HepG2 (cell line): ENCODE results near the gene SMIM13. TPM values are rescaled to one million over a fixed set of nuclear protein-coding genes. Genes with fewer than 3 reads are reported as not detected.

Source experiments
- ARID3A ChIP-seq: IDR thresholded peaks from 2 replicates; pipeline ENCODE4 v1.6.1; 2012; ENCODE audit warnings: low read depth, low read length, improper control_type of control experiment
- BCLAF1 ChIP-seq: fragments of 450-650 bp; IDR thresholded peaks from 2 replicates; pipeline ENCODE4 v1.6.1; 2017; ENCODE audit warnings: mild to moderate bottlenecking
- ELF4 ChIP-seq: sonication (generic); formaldehyde crosslinking; IDR thresholded peaks from 2 replicates; pipeline ENCODE4 v1.5.0; 2020; ENCODE audit warnings: missing genetic modification reagents, mild to moderate bottlenecking, moderate library complexity, borderline replicate concordance
- ESRRA ChIP-seq: sonication (generic); formaldehyde crosslinking; IDR thresholded peaks from 2 replicates; pipeline ENCODE4 v1.5.1; 2020; ENCODE audit warnings: mild to moderate bottlenecking, low read depth, missing genetic modification reagents
- FOXC1 ChIP-seq: sonication (generic); formaldehyde crosslinking; IDR thresholded peaks from 2 replicates; pipeline ENCODE4 v1.8.0; 2022; ENCODE audit warnings: mild to moderate bottlenecking, missing genetic modification reagents, borderline replicate concordance
- NONO ChIP-seq, 2 experiments: fragments of 450-650 bp in 1 of 2; sonication (generic) in 1 of 2; formaldehyde crosslinking in 1 of 2; IDR thresholded peaks in 1 of 2; conservative IDR thresholded peaks in 1 of 2; 2 replicates each; pipeline versions ENCODE4 v1.6.1 to v1.8.0; 2017 to 2022; ENCODE audit warnings: mild to moderate bottlenecking in 1 of 2, missing genetic modification reagents in 1 of 2, moderate library complexity in 1 of 2
- POLR2G ChIP-seq: fragments of 200-400 bp; formaldehyde crosslinking; IDR thresholded peaks from 2 replicates; pipeline ENCODE4 v1.6.1; 2018; ENCODE audit warnings: mild to moderate bottlenecking, low read depth, low read length, moderate library complexity
- RELA ChIP-seq: sonication (generic); formaldehyde crosslinking; IDR thresholded peaks from 2 replicates; pipeline ENCODE4 v1.4.0; 2020; ENCODE audit warnings: missing genetic modification reagents
- ZNF235 ChIP-seq: sonication (generic); formaldehyde crosslinking; IDR thresholded peaks from 2 replicates; pipeline ENCODE4 v1.8.1; 2023; ENCODE audit warnings: mild to moderate bottlenecking, missing genetic modification reagents, borderline replicate concordance
- ZNF326 ChIP-seq: sonication (generic); formaldehyde crosslinking; IDR thresholded peaks from 2 replicates; pipeline ENCODE4 v1.4.0; 2020; ENCODE audit warnings: missing genetic modification reagents, borderline replicate concordance
- ZNF441 ChIP-seq: sonication (generic); formaldehyde crosslinking; IDR thresholded peaks from 2 replicates; pipeline ENCODE4 v1.7.0; 2021; ENCODE audit warnings: missing genetic modification reagents, borderline replicate concordance
- ZNF607 ChIP-seq: sonication (generic); formaldehyde crosslinking; IDR thresholded peaks from 2 replicates; pipeline ENCODE4 v1.5.1; 2020; ENCODE audit warnings: missing genetic modification reagents, mild to moderate bottlenecking, borderline replicate concordance
- ZNF7 ChIP-seq: IDR thresholded peaks from 2 replicates; pipeline ENCODE4 v1.6.1; 2016; ENCODE audit warnings: missing biosample characterization, missing genetic modification reagents
- polyA plus RNA-seq, 8 experiments: library from polyadenylated mRNA; depleted of rRNA in 3 of 8; stranded (reverse) in 7 of 8; unstranded in 1 of 8; fragments of >200 nt; fragmentation: Illumina TruSeq in 4 of 8; extraction: Trizol in 4 of 8; gene quantifications; 2 replicates each; pipeline versions ENCODE4 v1.2.1 to v1.2.3, GENCODE V29; 2011 to 2016; ENCODE audit warnings: low read depth in 4 of 8, missing spikeins in 1 of 8, mixed read lengths in 1 of 8; ENCODE audit not compliant: insufficient read depth in 1 of 8
- total RNA-seq, 5 experiments: library from RNA; depleted of rRNA; stranded (reverse); fragments of >200 nt; fragmentation: Illumina TruSeq; extraction: Trizol; gene quantifications; 2 replicates each; pipeline ENCODE4 v1.2.3, GENCODE V29; 2016; ENCODE audit warnings: low read depth in 1 of 5
- TF ChIP-seq, protein P1 (sequence below): sonication (generic); formaldehyde crosslinking; IDR thresholded peaks from 2 replicates; pipeline ENCODE4 v1.5.1; 2020; ENCODE audit warnings: mild to moderate bottlenecking, missing genetic modification reagents, moderate library complexity
- TF ChIP-seq, protein P2 (sequence below): sonication (generic); formaldehyde crosslinking; IDR thresholded peaks from 2 replicates; pipeline ENCODE4 v1.8.0; 2022; ENCODE audit warnings: low read depth, missing genetic modification reagents

The SMIM13 gene
- total and polyA plus RNA-seq, 2 of the 13 experiments (the other 11 are each of a cell fraction or from before 2014, with no cell fraction given) = 2.7 to 10.2 TPM

- no peak for TF ChIP-seq POLR2G
- no peak for TF ChIP-seq RELA
- TF ChIP-seq ZNF607 (CRISPR knock-in tag) = no peak
- no peak for TF ChIP-seq ELF4
- no peak for TF ChIP-seq ESRRA (CRISPR knock-in tag)
- no peak for TF ChIP-seq NONO (IDR thresholded peaks at IDR 0.05)
- TF ChIP-seq NONO (CRISPR knock-in tag; conservative IDR thresholded peaks at IDR 0.05) = 0 out of 2 replicates have a peak, but pooled peaks have one; percentile 10
- TF ChIP-seq BCLAF1 = no peak
- TF ChIP-seq, protein P1, sequence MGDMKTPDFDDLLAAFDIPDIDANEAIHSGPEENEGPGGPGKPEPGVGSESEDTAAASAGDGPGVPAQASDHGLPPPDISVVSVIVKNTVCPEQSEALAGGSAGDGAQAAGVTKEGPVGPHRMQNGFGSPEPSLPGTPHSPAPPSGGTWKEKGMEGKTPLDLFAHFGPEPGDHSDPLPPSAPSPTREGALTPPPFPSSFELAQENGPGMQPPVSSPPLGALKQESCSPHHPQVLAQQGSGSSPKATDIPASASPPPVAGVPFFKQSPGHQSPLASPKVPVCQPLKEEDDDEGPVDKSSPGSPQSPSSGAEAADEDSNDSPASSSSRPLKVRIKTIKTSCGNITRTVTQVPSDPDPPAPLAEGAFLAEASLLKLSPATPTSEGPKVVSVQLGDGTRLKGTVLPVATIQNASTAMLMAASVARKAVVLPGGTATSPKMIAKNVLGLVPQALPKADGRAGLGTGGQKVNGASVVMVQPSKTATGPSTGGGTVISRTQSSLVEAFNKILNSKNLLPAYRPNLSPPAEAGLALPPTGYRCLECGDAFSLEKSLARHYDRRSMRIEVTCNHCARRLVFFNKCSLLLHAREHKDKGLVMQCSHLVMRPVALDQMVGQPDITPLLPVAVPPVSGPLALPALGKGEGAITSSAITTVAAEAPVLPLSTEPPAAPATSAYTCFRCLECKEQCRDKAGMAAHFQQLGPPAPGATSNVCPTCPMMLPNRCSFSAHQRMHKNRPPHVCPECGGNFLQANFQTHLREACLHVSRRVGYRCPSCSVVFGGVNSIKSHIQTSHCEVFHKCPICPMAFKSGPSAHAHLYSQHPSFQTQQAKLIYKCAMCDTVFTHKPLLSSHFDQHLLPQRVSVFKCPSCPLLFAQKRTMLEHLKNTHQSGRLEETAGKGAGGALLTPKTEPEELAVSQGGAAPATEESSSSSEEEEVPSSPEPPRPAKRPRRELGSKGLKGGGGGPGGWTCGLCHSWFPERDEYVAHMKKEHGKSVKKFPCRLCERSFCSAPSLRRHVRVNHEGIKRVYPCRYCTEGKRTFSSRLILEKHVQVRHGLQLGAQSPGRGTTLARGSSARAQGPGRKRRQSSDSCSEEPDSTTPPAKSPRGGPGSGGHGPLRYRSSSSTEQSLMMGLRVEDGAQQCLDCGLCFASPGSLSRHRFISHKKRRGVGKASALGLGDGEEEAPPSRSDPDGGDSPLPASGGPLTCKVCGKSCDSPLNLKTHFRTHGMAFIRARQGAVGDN (CRISPR knock-in tag) = no peak
- no peak for TF ChIP-seq ARID3A
- no peak for TF ChIP-seq FOXC1
- TF ChIP-seq ZNF326 = no peak
- no peak for TF ChIP-seq ZNF235 (CRISPR knock-in tag)
- TF ChIP-seq ZNF7 (CRISPR knock-in tag) = no peak
- TF ChIP-seq, protein P2, sequence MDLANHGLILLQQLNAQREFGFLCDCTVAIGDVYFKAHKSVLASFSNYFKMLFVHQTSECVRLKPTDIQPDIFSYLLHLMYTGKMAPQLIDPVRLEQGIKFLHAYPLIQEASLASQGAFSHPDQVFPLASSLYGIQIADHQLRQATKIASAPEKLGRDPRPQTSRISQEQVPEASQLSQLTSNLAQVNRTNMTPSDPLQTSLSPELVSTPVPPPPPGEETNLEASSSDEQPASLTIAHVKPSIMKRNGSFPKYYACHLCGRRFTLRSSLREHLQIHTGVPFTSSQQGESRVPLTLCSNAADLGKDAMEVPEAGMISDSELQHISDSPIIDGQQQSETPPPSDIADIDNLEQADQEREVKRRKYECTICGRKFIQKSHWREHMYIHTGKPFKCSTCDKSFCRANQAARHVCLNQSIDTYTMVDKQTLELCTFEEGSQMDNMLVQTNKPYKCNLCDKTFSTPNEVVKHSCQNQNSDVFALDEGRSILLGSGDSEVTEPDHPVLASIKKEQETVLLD (CRISPR knock-in tag) = peak; percentile 18; the same call in 1 of the 2 replicates
- no peak for TF ChIP-seq ZNF441
Observed at GRCh38 chr6:11094941-11095340, 1.3 kb downstream of the SMIM13 start (continued).
